NCI-H146 treated with DMSO at 0.1 percent for 48 hours (cell line): Measurements from ENCODE around the gene MAD1L1.
"Not testable (repeated sequence)": the region's sequence is repeated elsewhere in the genome, so short reads cannot be mapped to it uniquely, and the experiment has no call there.

Experiments
- DNase-seq: peaks from one replicate; lab custom pipeline; 2025; ENCODE audit not compliant: unreplicated experiment; lab: John Stamatoyannopoulos, UW

MAD1L1 gene

GRCh38 chr7:2232766-2233520 is at the start of gene MAD1L1:
TSS of gene MAD1L1 (minus strand) at chr7:2232945. CDS start at chr7:2230133, 2,812 bp downstream.
- peak; percentile 50 for DNase-seq

- DNase-seq: no peak
Observed at GRCh38 chr7:2282185-2282751, 49.5 kb upstream of the MAD1L1 start.

GRCh38 chr7:2281541-2281940 is 48.8 kb upstream of the MAD1L1 start:
- no peak for DNase-seq

GRCh38 chr7:2280424-2280823 is 47.7 kb upstream of the MAD1L1 start:
- DNase-seq: no peak

GRCh38 chr7:2279896-2280295 is 47.2 kb upstream of the MAD1L1 start:
- no peak for DNase-seq

- no peak for DNase-seq
Observed at GRCh38 chr7:2278026-2278425, 45.3 kb upstream of the MAD1L1 start.

GRCh38 chr7:2276107-2276506 is 43.4 kb upstream of the MAD1L1 start:
- no peak for DNase-seq

GRCh38 chr7:2275101-2275500 is 42.4 kb upstream of the MAD1L1 start:
- no peak for DNase-seq

- DNase-seq: no peak
Observed at GRCh38 chr7:2274666-2275065, 41.9 kb upstream of the MAD1L1 start.

- DNase-seq: no peak
Observed at GRCh38 chr7:2273866-2274265, 41.1 kb upstream of the MAD1L1 start.

GRCh38 chr7:2272031-2272430 is 39.3 kb upstream of the MAD1L1 start:
- DNase-seq: no peak

GRCh38 chr7:2271273-2272026 is 38.7 kb upstream of the MAD1L1 start:
- no peak for DNase-seq

GRCh38 chr7:2270495-2270894 is 37.8 kb upstream of the MAD1L1 start:
- no peak for DNase-seq

GRCh38 chr7:2269991-2270460 is 37.3 kb upstream of the MAD1L1 start:
- DNase-seq: no peak

- DNase-seq: not testable (repeated sequence)
Observed at GRCh38 chr7:2269089-2269990, 36.6 kb upstream of the MAD1L1 start.

GRCh38 chr7:2266911-2267310 is 34.2 kb upstream of the MAD1L1 start:
- DNase-seq: no peak

- DNase-seq: no peak
Observed at GRCh38 chr7:2264158-2264557, 31.4 kb upstream of the MAD1L1 start.

- no peak for DNase-seq
Observed at GRCh38 chr7:2263176-2263575, 30.4 kb upstream of the MAD1L1 start.

GRCh38 chr7:2261611-2262010 is 28.9 kb upstream of the MAD1L1 start:
- no peak for DNase-seq

GRCh38 chr7:2260820-2261219 is 28.1 kb upstream of the MAD1L1 start:
- peak; percentile 11 for DNase-seq

GRCh38 chr7:2259480-2259879 is 26.7 kb upstream of the MAD1L1 start:
- DNase-seq: no peak
